ENCODE data around the gene PSG7. TPM values are rescaled to one million over a fixed set of nuclear protein-coding genes. Genes with fewer than 3 reads are reported as not detected.

Gene PSG7
- total RNA-seq, 1 donor from 2014 or later, result not detected

Other genes starting within 250 kb of the PSG7 start
- gene PSG3, start 196.7 kb downstream of the PSG7 start, total RNA-seq, result not detected in 2 replicates
- not detected in 2 replicates for gene PSG8, start 171.5 kb downstream of the PSG7 start, total RNA-seq
- not detected in 2 replicates for gene PSG1, start 57.5 kb downstream of the PSG7 start, total RNA-seq
- not detected in 2 replicates for gene PSG6, start 19.3 kb downstream of the PSG7 start, total RNA-seq
- gene PSG11, start 89.3 kb upstream of the PSG7 start, total RNA-seq, result not detected in 2 replicates
- gene PSG2, start 145.5 kb upstream of the PSG7 start, total RNA-seq, result not detected in 2 replicates
- gene PSG5, start 249.3 kb upstream of the PSG7 start, total RNA-seq, result not detected in 2 replicates